Gastrocnemius medialis (tissue), 4 donors: ENCODE data around the gene MEIS2. TPM values are rescaled to one million over a fixed set of nuclear protein-coding genes. Genes with fewer than 3 reads are reported as not detected.

Source experiments
- ATAC-seq, 2 donors: fragments of 150-250 bp; one replicate each; pipeline ENCODE4 v1.9.1; 2016
- DNase-seq, 2 donors: peaks; one replicate each; pipeline ENCODE4 v3.0.0-alpha.2; 2019
- H3K27ac ChIP-seq, 4 donors: fragments of 200-600 bp; sonication (generic); 1 replicate in 1 of 4; 2 replicates in 3 of 4; pipeline ENCODE4 v1.5.1; 2016 to 2018; ENCODE audit warnings: mild to moderate bottlenecking in 2 of 4, moderate library complexity in 1 of 4
- H3K27me3 ChIP-seq, 3 donors: fragments of 200-600 bp; sonication (generic) in 2 of 3; 1 replicate in 1 of 3; 2 replicates in 2 of 3; pipeline versions ENCODE4 v1.5.1 to v1.6.0; 2016 to 2019; ENCODE audit warnings: mild to moderate bottlenecking in 1 of 3, moderate library complexity in 1 of 3
- H3K36me3 ChIP-seq, 2 donors: fragments of 200-600 bp; sonication (generic) in 1 of 2; one replicate each; pipeline ENCODE4 v1.5.1; 2017 to 2018
- H3K4me1 ChIP-seq, 2 donors: fragments of 200-600 bp; sonication (generic) in 1 of 2; one replicate each; pipeline ENCODE4 v1.5.1; 2016 to 2017; ENCODE audit warnings: mild to moderate bottlenecking in 2 of 2
- H3K4me3 ChIP-seq, 4 donors: fragments of 200-600 bp; sonication (generic) in 3 of 4; 1 replicate in 1 of 4; 2 replicates in 3 of 4; pipeline ENCODE4 v1.5.1; 2016 to 2019; ENCODE audit warnings: mild to moderate bottlenecking in 2 of 4
- H3K9me3 ChIP-seq, 3 donors: fragments of 200-600 bp; sonication (generic) in 2 of 3; 1 replicate in 1 of 3; 2 replicates in 2 of 3; pipeline ENCODE4 v1.5.1; 2016 to 2019
- CTCF ChIP-seq, 5 experiments: fragments of 450-650 bp in 3 of 5; fragments of 200-600 bp in 2 of 5; sonication (generic) in 2 of 5; IDR thresholded peaks in 4 of 5; conservative IDR thresholded peaks in 1 of 5; 1 replicate in 4 of 5; 2 replicates in 1 of 5; pipeline ENCODE4 v1.5.1; 2016 to 2019; ENCODE audit warnings: antibody characterized with exemption in 5 of 5, mild to moderate bottlenecking in 3 of 5, moderate library complexity in 3 of 5
- POLR2A ChIP-seq, 2 donors: fragments of 450-650 bp; IDR thresholded peaks; one replicate each; pipeline ENCODE4 v1.6.1; 2017; ENCODE audit warnings: antibody characterized with exemption in 2 of 2, mild to moderate bottlenecking in 2 of 2, moderate library complexity in 2 of 2
- in situ Hi-C, 4 donors: fragments of 200-750 bp; cut with MboI; loops; one replicate each; pipeline versions ENCODE4 v1.15.0 to v1.8.0; 2017; ENCODE audit warnings: low sequenced_read_pairs in 4 of 4
- intact Hi-C: fragments of 100-400 bp; cut with DNase I; formaldehyde crosslinking; loops from one replicate; pipeline ENCODE4 v1.15.1; 2023; ENCODE audit warnings: low total_unique reads
- total RNA-seq, 4 donors: library from RNA; depleted of rRNA; stranded (reverse); fragments of >200 nt; gene quantifications; one replicate each; pipeline versions ENCODE4 v1.1.0 to v1.2.3, GENCODE V29; 2016

MEIS2 gene
- total RNA-seq, 4 donors from 2014 or later: 0.31 to 1.8 (median 0.40) TPM; not detected in 1

GRCh38 chr15:37096558-37097143 lies 3.7 kb downstream of the MEIS2 start:
- H3K9me3 ChIP-seq: no peaks in the 10 kb centered on the region
- H3K27me3 ChIP-seq: peaks cover 83 to 87% (median 84%) of the 10 kb centered on the region in 3 donors
- TF ChIP-seq POLR2A (IDR thresholded peaks at IDR 0.05): no peak
- no peak for TF ChIP-seq CTCF (IDR thresholded peaks at IDR 0.05 in 4 of 5, conservative IDR thresholded peaks at IDR 0.05 in 1 of 5)
- intact Hi-C loops (no loop called here), in situ Hi-C loops (no loop called here)
- H3K27ac ChIP-seq: no peak overlapping the region
- H3K4me3 ChIP-seq: peak overlapping the region in 3 of 4 donors; percentile 71 to 93 (median 73)
- ATAC-seq (no peak), DNase-seq (no peak)
- peaks cover 17 to 44% of the 10 kb centered on the region in 2 donors for H3K4me1 ChIP-seq
- H3K36me3 ChIP-seq: no peaks in the 10 kb centered on the region

DNA sequence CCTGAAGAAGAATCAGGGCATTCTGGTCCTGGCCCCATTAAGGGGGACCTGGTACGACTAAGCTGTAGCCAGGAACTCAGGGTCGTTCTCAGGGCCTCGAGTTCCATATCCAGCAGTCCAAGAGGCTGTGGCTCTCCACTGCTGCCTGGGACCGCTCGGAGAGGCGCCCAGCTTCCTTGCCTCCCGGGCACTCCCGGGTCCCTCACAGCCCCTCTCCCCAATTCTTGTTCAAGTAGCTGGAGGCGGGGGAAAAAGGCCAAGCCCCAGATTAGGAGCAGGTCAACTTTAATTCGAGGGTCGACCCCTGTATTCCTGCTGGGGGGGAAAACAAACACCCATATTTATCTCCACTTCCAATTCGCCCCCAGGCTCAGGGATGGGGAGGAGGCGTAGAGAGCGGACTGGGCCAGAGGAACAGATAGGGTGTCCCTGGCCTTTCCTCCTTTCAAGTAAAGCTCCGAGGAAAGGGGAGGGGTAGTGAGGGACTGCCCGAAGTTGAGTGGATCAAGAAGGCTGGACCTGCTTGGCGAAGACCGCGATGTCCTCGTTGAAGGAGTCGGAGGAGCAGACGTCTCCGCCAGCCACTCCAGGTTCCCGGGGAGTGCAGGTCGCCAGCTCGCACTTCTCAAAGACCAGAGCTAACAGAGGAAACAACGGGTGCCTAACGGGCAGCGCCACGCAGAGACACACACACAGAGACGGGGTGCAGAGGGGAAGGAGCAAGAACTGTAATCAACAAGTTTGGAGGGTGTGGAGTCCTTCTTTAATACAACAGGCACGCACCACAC lies 4.4 kb downstream of the MEIS2 start:
- in situ Hi-C loops: no loop called here
- TF ChIP-seq POLR2A (IDR thresholded peaks at IDR 0.05): no peak
- no peak for TF ChIP-seq CTCF (IDR thresholded peaks at IDR 0.05 in 4 of 5, conservative IDR thresholded peaks at IDR 0.05 in 1 of 5)
- Histone ChIP-seq H3K4me1 (peaks cover 13 to 37% of the 10 kb centered on the region in 2 donors), H3K4me3 (peak overlapping the region in 1 of 4 donors; percentile 93), H3K9me3 (no peaks in the 10 kb centered on the region), H3K27ac (no peak overlapping the region), H3K27me3 (peaks cover 79 to 86% (median 80%) of the 10 kb centered on the region in 3 donors), H3K36me3 (no peaks in the 10 kb centered on the region)
- DNase-seq (no peak), ATAC-seq (no peak)
- intact Hi-C loops: no loop called here

- H3K9me3 ChIP-seq: no peaks in the 10 kb centered on the region
- H3K36me3 ChIP-seq: no peaks in the 10 kb centered on the region
- TF ChIP-seq CTCF (IDR thresholded peaks at IDR 0.05 in 4 of 5, conservative IDR thresholded peaks at IDR 0.05 in 1 of 5) (no peak), POLR2A (IDR thresholded peaks at IDR 0.05) (no peak)
- peaks cover 74 to 87% (median 78%) of the 10 kb centered on the region in 3 donors for H3K27me3 ChIP-seq
- H3K27ac ChIP-seq: no peak overlapping the region
- in situ Hi-C loops (no loop called here), intact Hi-C loops (no loop called here)
- H3K4me1 ChIP-seq: peaks cover 10 to 31% of the 10 kb centered on the region in 2 donors
- peak overlapping the region in 1 of 4 donors; percentile 18 for H3K4me3 ChIP-seq
- no peak for DNase-seq
- ATAC-seq: no peak
Observed at GRCh38 chr15:37094915-37095711, 5.2 kb downstream of the MEIS2 start.

DNA sequence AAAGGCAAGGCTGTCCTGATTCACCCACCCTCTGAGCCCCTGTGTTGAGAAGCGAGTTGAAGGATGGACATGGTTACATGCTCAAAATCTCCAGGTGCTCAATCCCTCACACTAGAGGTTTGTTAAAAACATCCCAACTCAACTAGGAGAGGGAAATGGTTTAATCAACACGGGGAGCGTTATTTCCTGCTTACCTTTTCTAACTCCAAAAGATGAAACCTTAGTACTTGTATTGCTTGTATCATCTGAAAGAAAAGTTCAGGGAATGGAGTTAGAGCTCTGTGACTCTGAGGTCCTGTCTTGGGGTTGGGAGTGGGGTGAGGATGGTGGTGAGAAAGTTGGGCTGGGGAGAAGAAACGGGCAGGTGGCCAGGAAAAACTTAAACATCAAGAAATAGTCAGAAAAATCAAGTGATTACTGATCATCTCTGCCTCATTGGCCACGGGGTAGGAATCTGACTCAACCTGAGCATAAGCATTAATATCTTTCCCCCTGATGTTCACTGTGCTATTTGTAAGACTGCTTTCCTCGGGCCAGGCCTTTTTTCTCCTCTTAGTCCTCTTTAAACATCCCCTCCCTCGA lies 5.9 kb downstream of the MEIS2 start:
- no peak for TF ChIP-seq CTCF (IDR thresholded peaks at IDR 0.05 in 4 of 5, conservative IDR thresholded peaks at IDR 0.05 in 1 of 5)
- no peak for TF ChIP-seq POLR2A (IDR thresholded peaks at IDR 0.05)
- no peak overlapping the region for H3K4me3 ChIP-seq
- in situ Hi-C loops: no loop called here
- peaks cover 71 to 82% (median 71%) of the 10 kb centered on the region in 3 donors for H3K27me3 ChIP-seq
- H3K9me3 ChIP-seq: no peaks in the 10 kb centered on the region
- no peak for DNase-seq
- no peaks in the 10 kb centered on the region for H3K36me3 ChIP-seq
- no peak for ATAC-seq
- intact Hi-C loops: no loop called here
- peaks cover 7 to 27% of the 10 kb centered on the region in 2 donors for H3K4me1 ChIP-seq
- no peak overlapping the region for H3K27ac ChIP-seq
